22Rv1 (cell line): ENCODE measurements around the gene ISOC2.
"Not testable (repeated sequence)": the region's sequence is repeated elsewhere in the genome, so short reads cannot be mapped to it uniquely, and the experiment has no call there.

Experiments used
- H3K27ac ChIP-seq: fragments of 450-650 bp; 2 replicates; pipeline ENCODE4 v1.5.1; 2017
- CTCF ChIP-seq: fragments of 450-650 bp; IDR thresholded peaks from 2 replicates; pipeline ENCODE4 v1.5.1; 2017; ENCODE audit warnings: mild to moderate bottlenecking
- ZFX ChIP-seq: fragments of 450-650 bp; IDR thresholded peaks from 2 replicates; pipeline ENCODE4 v1.6.1; 2017; ENCODE audit warnings: antibody characterized with exemption, borderline replicate concordance

Gene ISOC2

GRCh38 chr19:55502197-55502952 lies 40.9 kb upstream of the ISOC2 start:
- TF ChIP-seq ZFX (no peak), CTCF (no peak)
- H3K27ac ChIP-seq = no peak overlapping the region

GRCh38 chr19:55500368-55500952 lies 39.0 kb upstream of the ISOC2 start:
- TF ChIP-seq ZFX (no peak), CTCF (no peak)
- H3K27ac ChIP-seq = no peak overlapping the region

- TF ChIP-seq CTCF = no peak
- no peak for TF ChIP-seq ZFX
- no peak overlapping the region for H3K27ac ChIP-seq
Observed at GRCh38 chr19:55498246-55498840, 36.9 kb upstream of the ISOC2 start.

- no peak for TF ChIP-seq CTCF
- no peak for TF ChIP-seq ZFX
- no peak overlapping the region for H3K27ac ChIP-seq
Observed at GRCh38 chr19:55497763-55498162, 36.3 kb upstream of the ISOC2 start.

GRCh38 chr19:55496820-55497219 lies 35.4 kb upstream of the ISOC2 start:
- not testable (repeated sequence) for H3K27ac ChIP-seq

GRCh38 chr19:55495646-55496349 lies 34.4 kb upstream of the ISOC2 start:
- no peak for TF ChIP-seq CTCF

GRCh38 chr19:55494172-55494761 lies 32.8 kb upstream of the ISOC2 start:
- no peak overlapping the region for H3K27ac ChIP-seq
- TF ChIP-seq CTCF = no peak
- no peak for TF ChIP-seq ZFX

More at GRCh38 chr19:55495646-55496349, 34.4 kb upstream of the ISOC2 start:
- H3K27ac ChIP-seq = no peak overlapping the region
